ENCODE results near the gene NEURL2. TPM values are rescaled to one million over a fixed set of nuclear protein-coding genes. Genes with fewer than 3 reads are reported as not detected.

NEURL2 gene
- total and polyA plus RNA-seq, 2 experiments from 2014 or later = 4.6 to 10.9 TPM

GRCh38 chr20:45860560-45861220 is 30.3 kb downstream of the NEURL2 start:
- Histone ChIP-seq H3K9me2 (ENCODE audit: insufficient read depth) (no peaks in the 10 kb centered on the region), H3K27ac (ENCODE audit: low read depth) (no peak overlapping the region), H4K20me1 (replicated peaks; ENCODE audit: insufficient read depth) (no peaks in the 10 kb centered on the region), H2AFZ (no peak overlapping the region), H3K4me1 (ENCODE audit: insufficient read depth) (peaks cover 26% of the 10 kb centered on the region), H3K4me3 (no peak overlapping the region), H3K79me2 (replicated peaks; ENCODE audit: insufficient read depth) (peaks cover 19% of the 10 kb centered on the region), H3K36me3 (ENCODE audit: insufficient read depth) (0 out of 2 replicates have a peak, but pooled peaks cover 3% of the 10 kb centered on the region), H3K27me3 (ENCODE audit: insufficient read depth) (no peaks in the 10 kb centered on the region), H3F3A (replicated peaks; ENCODE audit: low read depth) (no peaks in the 10 kb centered on the region), H3K4me2 (no peak overlapping the region)
- H3K4me1 Mint-ChIP-seq = peaks cover 28% of the 10 kb centered on the region
- TF ChIP-seq EZH2 (IDR thresholded peaks at IDR 0.05; ENCODE audit: low read depth, unreplicated experiment) (no peak), ETS1 (IDR thresholded peaks at IDR 0.05) (no peak), ZNF114 (CRISPR knock-in tag; IDR thresholded peaks at IDR 0.05) (no peak), CREB1 (CRISPR knock-in tag; IDR thresholded peaks at IDR 0.05; ENCODE audit: low read depth) (no peak)
- TF ChIP-seq, protein P1, sequence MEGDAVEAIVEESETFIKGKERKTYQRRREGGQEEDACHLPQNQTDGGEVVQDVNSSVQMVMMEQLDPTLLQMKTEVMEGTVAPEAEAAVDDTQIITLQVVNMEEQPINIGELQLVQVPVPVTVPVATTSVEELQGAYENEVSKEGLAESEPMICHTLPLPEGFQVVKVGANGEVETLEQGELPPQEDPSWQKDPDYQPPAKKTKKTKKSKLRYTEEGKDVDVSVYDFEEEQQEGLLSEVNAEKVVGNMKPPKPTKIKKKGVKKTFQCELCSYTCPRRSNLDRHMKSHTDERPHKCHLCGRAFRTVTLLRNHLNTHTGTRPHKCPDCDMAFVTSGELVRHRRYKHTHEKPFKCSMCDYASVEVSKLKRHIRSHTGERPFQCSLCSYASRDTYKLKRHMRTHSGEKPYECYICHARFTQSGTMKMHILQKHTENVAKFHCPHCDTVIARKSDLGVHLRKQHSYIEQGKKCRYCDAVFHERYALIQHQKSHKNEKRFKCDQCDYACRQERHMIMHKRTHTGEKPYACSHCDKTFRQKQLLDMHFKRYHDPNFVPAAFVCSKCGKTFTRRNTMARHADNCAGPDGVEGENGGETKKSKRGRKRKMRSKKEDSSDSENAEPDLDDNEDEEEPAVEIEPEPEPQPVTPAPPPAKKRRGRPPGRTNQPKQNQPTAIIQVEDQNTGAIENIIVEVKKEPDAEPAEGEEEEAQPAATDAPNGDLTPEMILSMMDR (conservative IDR thresholded peaks at IDR 0.05; ENCODE audit: low read depth in 2 of 2) = no peak
- H3K27me3 Mint-ChIP-seq (ENCODE audit: insufficient read depth, low read depth, poor library complexity) = peaks cover 3% of the 10 kb centered on the region
- no peak for ATAC-seq
- H3K9me3 Mint-ChIP-seq = no peaks in the 10 kb centered on the region
- H3K27ac Mint-ChIP-seq = no peak overlapping the region
- H3K4me3 Mint-ChIP-seq = no peak overlapping the region
- DNase-seq (ENCODE audit: low spot score) = no peak
- H3K36me3 Mint-ChIP-seq (ENCODE audit: low read depth) = peaks cover 3% of the 10 kb centered on the region; the same call in 2 of the 3 replicates

- no peak overlapping the region for H2AFZ ChIP-seq
Measured at GRCh38 chr20:45859916-45860315, 31.1 kb downstream of the NEURL2 start.

More at GRCh38 chr20:45859916-45860315, 31.1 kb downstream of the NEURL2 start:
- H3K36me3 ChIP-seq (ENCODE audit: insufficient read depth) = 0 out of 2 replicates have a peak, but pooled peaks cover 3% of the 10 kb centered on the region
- no peaks in the 10 kb centered on the region for H4K20me1 ChIP-seq (replicated peaks; ENCODE audit: insufficient read depth)
- no peak overlapping the region for H3K4me3 ChIP-seq
- no peaks in the 10 kb centered on the region for H3K27me3 ChIP-seq (ENCODE audit: insufficient read depth)
- H3K27ac Mint-ChIP-seq = no peak overlapping the region; the same call in none of the 2 replicates
- H3K79me2 ChIP-seq (replicated peaks; ENCODE audit: insufficient read depth) = peaks cover 26% of the 10 kb centered on the region
- peaks cover 3% of the 10 kb centered on the region for H3K27me3 Mint-ChIP-seq (ENCODE audit: insufficient read depth, low read depth, poor library complexity)
- H3K4me2 ChIP-seq = no peak overlapping the region
- H3K27ac ChIP-seq (ENCODE audit: low read depth) = no peak overlapping the region
- DNase-seq (ENCODE audit: low spot score) (no peak), ATAC-seq (no peak)
- no peaks in the 10 kb centered on the region for H3F3A ChIP-seq (replicated peaks; ENCODE audit: low read depth)
- peaks cover 3% of the 10 kb centered on the region for H3K36me3 Mint-ChIP-seq (ENCODE audit: low read depth)
- no peaks in the 10 kb centered on the region for H3K9me3 Mint-ChIP-seq
- H3K4me1 Mint-ChIP-seq = peaks cover 33% of the 10 kb centered on the region
- no peaks in the 10 kb centered on the region for H3K9me2 ChIP-seq (ENCODE audit: insufficient read depth)
- H3K4me1 ChIP-seq (ENCODE audit: insufficient read depth) = peaks cover 31% of the 10 kb centered on the region
- TF ChIP-seq JUNB (IDR thresholded peaks at IDR 0.05; ENCODE audit: unreplicated experiment) (no peak), ZNF114 (CRISPR knock-in tag; IDR thresholded peaks at IDR 0.05) (no peak), ZNF331 (CRISPR knock-in tag; IDR thresholded peaks at IDR 0.05; ENCODE audit: low read depth) (no peak), CREB1 (CRISPR knock-in tag; IDR thresholded peaks at IDR 0.05; ENCODE audit: low read depth) (no peak), NANOG (IDR thresholded peaks at IDR 0.05; ENCODE audit: borderline replicate concordance) (no peak), STAT1 (IDR thresholded peaks at IDR 0.05; ENCODE audit: unreplicated experiment) (no peak)
- no peak overlapping the region for H3K4me3 Mint-ChIP-seq

All from GM23338 (cell line).